ENCODE measurements around the gene CBFA2T3.
"Not testable (repeated sequence)": the region's sequence is repeated elsewhere in the genome, so short reads cannot be mapped to it uniquely, and the experiment has no call there.

The CBFA2T3 gene

GRCh38 chr16:89012622-89012995 is 35.6 kb upstream of the CBFA2T3 start:
- no peak for DNase-seq

DNA sequence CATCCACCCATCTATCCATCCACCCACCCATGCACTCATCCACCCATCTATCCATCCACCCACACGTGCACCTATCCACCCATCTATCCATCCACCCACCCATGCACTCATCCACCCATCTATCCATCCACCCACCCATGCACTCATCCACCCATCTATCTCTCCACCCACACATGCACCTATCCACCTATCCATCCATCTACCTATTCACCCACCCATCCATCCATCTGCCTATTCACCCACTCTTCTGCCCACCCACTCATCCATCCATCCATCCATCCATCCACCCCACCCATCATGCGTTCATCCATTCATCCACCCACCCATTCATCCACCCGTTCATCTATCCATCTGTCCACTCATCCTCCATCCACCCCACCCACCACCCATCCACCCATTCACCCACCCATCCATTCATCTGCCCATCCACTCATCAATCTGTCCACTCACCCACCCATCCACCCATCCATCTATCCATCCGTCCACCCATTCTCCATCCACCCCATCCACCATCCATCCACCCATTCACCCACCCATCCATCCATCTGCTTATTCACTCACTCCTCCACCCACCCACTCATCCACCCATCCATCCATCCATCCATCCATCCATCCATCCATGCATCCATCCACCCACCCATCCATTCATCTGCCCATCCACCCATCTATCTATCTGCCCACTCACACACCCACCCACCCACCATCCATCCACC is 35.1 kb upstream of the CBFA2T3 start:
- DNase-seq: no peak

DNA sequence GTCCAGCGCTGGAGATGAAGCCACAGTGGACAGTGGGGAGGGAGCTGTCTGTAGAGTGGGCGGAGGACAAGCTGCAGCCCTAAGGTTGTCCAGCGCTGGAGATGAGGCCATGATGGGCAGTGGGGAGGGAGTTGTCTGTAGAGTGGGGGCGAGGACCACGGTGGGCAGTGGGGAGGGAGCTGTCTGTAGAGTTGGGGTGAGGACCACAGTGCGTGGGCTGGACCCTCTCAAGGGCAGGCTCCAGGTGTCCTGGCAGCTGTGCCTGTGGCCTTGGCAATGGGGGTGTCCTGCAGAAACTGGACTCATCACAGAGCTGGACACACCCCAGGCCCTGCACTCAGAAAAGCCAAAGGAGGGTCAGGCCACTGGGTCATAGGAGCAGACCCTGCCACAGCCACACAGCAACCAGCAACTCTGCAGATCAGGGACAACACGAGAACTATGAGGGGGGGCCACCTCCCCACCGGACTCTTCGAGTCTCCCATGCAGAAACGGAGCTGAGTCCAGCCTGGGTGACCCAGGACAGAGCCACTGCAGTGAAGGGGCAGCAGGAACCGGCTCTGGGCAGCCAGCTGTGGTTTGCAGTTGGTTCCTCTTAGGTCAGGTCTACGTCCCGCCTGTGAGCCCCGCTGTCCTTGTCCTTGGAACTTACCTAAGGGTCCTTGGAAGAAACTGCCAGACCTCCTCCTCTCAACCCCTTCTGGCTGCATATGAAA is 33.4 kb upstream of the CBFA2T3 start:
- no peak for DNase-seq

DNA sequence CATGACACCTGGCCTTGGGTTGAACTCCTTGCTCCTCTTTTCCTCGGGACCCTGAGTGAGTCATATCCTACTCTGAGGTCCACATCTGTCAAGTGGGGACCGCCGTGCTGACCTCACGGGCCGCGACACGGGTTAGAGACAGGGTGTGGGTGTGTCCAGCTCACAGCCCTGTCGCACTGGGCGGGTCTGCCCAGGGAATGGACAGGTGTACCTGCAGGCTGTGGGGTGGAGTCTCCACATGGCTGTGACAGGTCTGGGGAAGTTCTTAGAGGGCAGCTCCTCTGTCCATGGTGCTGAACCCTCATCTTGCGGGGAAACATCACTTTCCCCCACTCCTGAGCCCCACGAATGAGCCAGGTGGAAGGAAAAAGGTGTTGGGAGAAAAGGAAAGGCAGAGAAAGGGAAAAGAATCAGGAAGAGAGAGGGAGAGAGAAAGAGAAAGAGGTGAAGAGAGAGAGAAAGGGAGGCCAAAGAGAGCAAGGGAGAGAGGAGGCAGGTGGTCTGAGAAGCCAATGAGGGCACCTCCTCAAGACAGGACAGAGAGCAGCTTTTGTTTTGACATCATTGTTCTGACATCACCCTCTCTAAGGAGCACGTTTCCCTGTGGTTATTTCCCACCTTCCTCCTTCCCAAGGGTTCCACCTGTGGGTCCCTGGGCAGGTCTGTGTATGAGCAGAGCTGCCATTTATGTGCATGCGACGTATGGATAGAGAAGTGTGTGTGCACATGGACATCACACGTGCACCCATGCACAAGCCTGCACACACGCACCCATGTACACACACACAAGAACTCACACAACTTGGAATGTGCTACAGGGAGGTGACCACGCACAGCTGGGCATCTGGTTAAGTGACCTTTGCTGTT is 32.6 kb upstream of the CBFA2T3 start:
- DNase-seq: no peak

DNA sequence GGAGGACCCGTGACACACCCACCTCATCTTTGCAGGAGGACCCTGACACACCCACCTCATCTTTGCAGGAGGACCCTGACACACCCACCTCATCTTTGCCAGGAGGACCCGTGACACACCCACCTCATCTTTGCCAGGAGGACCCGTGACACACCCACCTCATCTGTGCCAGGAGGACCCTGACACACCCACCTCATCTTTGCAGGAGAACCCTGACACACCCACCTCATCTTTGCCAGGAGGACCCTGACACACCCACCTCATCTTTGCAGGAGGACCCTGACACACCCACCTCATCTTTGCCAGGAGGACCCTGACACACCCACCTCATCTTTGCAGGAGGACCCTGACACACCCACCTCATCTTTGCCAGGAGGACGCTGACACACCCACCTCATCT is 31.8 kb upstream of the CBFA2T3 start:
- DNase-seq: not testable (repeated sequence)

GRCh38 chr16:89007371-89008249 is 30.6 kb upstream of the CBFA2T3 start:
- DNase-seq: no peak

DNA sequence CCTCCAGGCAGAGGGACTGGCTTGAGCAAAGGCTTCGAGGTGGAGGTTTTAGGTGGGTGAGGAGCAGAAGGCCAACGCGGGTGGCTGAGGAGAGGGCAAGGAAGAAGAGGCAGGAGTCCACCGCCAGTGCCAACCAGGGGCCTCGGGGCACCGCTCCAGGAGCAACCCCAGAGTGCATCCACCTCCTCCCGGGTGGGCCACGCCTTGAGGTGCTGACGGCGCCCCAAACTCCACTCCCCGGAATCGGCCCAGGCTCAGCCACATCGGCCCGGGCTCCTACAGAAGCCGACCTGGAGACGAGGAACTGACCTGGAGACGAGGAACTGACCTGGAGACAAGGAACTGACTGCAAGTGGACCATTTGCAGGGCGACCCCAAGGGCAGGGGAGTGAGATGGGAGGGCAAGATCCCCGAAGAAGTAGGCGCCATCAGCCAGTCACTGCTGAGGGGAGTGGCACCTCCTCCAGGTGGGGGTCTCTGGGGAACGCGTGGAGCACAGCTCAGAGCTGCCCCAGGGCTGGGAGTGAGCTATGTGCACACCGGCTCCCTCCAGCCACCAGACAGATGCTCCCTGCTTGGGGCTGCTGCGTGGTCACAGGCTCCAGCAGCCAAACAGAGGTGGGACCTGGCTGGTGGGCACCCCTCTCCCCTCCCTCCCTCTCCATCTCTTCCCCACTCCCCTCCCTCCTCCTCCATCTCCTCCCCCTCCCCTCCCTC is 29.2 kb upstream of the CBFA2T3 start:
- DNase-seq: no peak

DNA sequence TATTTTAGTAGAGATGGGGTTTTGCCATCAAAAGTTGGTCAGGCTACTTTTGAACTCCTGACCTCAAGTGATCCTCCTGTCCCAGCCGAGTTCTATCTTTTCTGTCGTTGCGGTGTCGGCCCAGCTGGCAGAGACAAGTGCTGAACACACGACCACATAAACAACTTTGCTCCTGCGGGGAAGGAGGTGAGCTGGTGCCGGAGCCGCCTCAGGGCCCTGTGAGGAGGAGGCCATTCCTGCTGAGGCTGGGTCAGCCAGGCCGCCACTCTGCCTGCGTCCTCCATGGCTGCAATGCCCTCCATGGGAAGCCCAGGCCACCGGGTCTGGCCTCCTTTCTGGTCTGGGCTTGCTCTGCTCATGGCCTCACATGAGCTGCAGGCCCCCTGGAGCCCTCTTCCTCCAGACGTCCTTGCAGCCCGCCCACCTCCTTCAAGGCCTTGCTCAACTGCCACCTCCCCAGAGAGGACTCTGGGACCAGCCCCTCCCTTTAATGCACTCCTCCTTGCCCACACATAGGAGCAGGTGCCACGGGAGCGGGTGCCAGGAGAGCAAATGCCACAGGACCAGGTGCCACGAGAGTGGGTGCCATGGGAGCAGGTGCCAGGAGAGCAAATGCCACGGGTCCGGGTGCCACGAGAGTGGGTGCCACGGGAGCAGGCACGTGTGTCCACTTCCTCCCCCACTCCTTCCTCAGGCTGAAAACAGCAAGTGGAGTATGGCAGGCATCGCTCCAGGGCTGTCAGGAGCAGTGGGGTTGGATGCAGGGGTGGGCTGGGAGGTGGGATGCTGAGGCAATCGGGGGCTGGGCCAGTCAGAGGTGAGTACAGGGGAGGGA is 28.4 kb upstream of the CBFA2T3 start:
- no peak for DNase-seq

- no peak for DNase-seq
Observed at GRCh38 chr16:89004209-89004831, 27.3 kb upstream of the CBFA2T3 start.

- no peak for DNase-seq
Observed at GRCh38 chr16:89003831-89004208, 26.8 kb upstream of the CBFA2T3 start.

DNA sequence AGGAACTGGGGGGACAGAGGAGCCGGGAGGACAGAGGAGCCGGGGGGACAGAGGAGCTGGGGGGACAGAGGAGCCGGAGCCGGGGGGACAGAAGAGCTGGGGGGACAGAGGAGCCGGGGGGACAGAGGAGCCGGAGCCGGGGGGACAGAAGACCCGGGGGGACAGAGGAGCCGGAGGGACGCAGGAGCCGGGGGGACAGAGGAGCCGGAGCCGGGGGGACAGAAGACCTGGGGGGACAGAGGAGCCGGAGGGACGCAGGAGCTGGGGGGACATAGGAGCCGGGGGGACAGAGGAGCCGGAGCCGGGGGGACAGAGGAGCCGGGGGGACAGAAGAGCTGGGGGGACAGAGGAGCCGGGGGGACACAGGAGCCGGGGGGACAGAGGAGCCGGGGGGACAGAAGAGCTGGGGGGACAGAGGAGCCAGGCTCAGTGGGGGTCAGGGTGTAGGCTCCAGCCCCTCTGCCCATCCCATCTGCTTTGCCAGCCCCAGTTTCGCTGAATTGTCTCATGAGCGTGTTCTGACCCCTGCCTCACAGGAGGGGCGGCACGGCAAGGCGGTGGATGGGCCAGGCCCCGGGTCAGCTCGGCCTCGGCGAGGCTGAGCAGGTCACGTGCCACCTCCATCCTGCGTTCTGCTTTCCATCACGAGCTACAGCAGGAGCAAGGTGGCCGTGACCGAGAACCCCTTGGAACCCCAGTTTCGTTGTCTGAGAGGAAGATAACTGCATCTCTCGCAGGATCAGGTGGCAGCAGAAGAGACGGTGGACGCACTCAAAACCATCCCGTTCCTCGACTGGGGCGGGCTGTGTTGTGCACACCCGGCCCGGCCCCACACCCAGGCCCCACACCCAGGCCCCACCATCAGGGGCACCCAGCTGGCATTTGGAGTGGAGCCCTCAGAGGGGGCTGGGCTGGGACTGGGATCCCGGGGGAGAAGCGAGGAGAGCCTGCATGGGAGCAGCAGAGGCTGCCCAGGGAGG is 26.1 kb upstream of the CBFA2T3 start:
- no peak for DNase-seq

DNA sequence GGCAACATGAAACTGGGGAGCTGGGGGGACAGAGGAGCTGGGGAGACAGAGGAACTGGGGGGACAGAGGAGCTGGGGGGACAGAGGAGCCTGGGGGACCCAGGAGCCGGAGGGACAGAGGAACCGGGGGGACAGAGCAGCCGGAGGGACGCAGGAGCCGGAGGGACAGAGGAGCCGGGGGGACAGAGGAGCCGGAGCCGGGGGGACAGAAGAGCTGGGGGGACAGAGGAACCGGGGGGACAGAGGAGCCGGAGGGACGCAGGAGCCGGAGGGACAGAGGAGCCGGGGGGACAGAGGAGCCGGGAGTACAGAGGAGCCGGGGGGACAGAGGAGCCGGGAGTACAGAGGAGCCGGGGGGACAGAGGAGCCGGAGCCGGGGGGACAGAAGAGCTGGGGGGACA is 25.1 kb upstream of the CBFA2T3 start:
- not testable (repeated sequence) for DNase-seq

DNA sequence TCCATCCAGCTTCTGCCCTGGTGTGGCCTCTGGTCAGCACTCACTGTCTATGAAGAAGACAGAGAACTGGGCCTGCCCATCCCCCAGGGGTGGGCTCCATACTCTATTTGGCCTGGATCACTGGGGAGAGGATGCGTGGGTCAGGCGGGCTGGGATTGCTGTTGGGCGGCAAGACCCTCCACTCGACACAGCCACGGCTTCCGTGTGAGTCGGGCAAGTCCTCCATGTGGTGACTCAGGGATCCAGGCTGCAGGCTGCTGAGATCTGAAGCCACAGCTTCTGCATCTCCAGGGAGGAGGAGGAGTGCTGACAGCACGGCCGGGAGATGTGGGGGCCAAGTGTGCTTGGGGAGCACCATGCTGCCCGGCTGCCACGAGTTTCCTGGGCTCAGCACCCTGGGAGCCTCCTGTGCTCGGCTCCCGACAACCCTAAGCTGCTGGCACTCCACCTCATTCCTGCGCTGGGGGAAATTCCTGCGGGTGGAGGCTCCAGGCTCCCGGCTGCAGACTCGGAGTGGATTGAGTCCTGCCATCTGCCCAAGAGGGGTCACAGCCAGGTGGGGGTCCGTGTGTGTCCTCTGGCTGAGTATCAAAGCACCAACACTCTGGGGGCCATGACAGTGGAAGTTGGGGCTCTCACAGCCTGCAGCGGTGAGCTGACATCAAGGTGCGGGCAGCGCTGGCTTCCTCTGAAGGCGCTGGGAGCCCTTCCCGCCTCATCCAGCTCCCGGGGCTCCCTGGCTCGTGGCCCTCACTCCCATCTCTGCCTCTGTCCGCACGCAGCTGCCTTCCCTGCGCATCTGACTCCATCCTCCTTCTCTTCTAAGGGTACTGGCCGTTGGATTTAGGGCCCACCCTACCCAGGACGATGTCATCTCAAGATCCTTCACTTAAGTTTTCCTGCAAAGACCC is 24.4 kb upstream of the CBFA2T3 start:
- no peak for DNase-seq

- no peak for DNase-seq
Observed at GRCh38 chr16:89000207-89000959, 23.4 kb upstream of the CBFA2T3 start.

DNA sequence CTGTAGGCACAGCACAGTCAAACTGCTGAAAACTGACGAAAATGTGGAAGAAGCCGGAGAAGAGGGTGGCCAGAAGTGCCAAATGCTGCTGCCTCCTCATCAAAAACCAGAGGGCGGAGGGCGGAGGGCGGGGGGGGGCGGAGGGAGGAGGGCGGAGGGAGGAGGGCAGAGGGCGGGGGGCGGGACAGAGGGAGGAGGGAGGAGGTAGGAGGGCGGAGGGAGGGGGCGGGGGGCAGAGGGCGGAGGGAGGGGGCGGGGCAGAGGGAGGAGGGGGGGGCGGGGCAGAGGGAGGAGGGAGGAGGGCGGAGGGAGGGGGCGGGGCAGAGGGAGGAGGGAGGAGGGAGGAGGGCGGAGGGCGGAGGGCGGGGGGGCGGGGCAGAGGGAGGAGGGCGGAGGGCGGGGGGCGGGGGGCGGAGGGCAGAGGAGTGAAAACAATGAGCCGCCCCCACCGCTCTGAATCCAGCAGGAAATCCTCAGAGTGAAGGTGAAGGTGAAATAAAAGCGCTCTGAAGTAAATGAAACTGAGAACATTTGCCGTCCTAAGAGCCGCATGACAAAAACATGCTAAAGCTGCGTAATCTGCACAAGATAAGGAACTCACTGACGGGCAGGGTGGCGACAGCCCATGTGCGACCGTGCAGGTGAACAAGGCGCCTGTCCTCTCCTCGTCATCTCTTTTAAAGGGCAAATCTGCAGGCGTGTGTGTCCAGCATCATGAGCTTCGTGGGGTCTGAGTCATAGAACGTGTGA is 22.6 kb upstream of the CBFA2T3 start:
- DNase-seq: no peak

GRCh38 chr16:88995746-88996535 is 18.9 kb upstream of the CBFA2T3 start:
- DNase-seq: no peak
